RWPE2 (cell line): ENCODE results near the gene RFLNA.
A peak's percentile ranks its signal among the peaks of the same experiment; 100 is the strongest.

Experiments used
- ATAC-seq: fragments of 200-7000 bp; cut with Tn5 transposase; 3 replicates; pipeline ENCODE4 v1.9.1; 2021; ENCODE audit warnings: low read depth
- DNase-seq: peaks from one replicate; pipeline ENCODE4 v3.0.0-alpha.2; 2020; ENCODE audit warnings: low spot score
- H3K27ac ChIP-seq: fragments of 450-650 bp; 2 replicates; pipeline ENCODE4 v1.5.1; 2017; ENCODE audit warnings: mild to moderate bottlenecking; ENCODE audit not compliant: poor library complexity, severe bottlenecking
- H3K27me3 ChIP-seq: fragments of 250-450 bp; sonication (Bioruptor Pico); 2 replicates; pipeline ENCODE4 v1.5.1; 2021; ENCODE audit warnings: mild to moderate bottlenecking, moderate library complexity; ENCODE audit not compliant: insufficient read depth, poor library complexity, severe bottlenecking
- H3K36me3 ChIP-seq: fragments of 250-450 bp; sonication (Bioruptor Pico); 2 replicates; pipeline ENCODE4 v1.5.1; 2020; ENCODE audit warnings: low read depth, mild to moderate bottlenecking, moderate library complexity
- H3K4me1 ChIP-seq: fragments of 250-450 bp; sonication (Bioruptor Pico); 2 replicates; pipeline ENCODE4 v1.5.1; 2021; ENCODE audit warnings: mild to moderate bottlenecking, moderate library complexity; ENCODE audit not compliant: insufficient read depth, poor library complexity, severe bottlenecking
- H3K4me3 ChIP-seq: fragments of 250-450 bp; sonication (Bioruptor Pico); 2 replicates; pipeline ENCODE4 v1.5.1; 2021; ENCODE audit warnings: mild to moderate bottlenecking, moderate library complexity; ENCODE audit not compliant: severe bottlenecking
- H3K9me3 ChIP-seq: fragments of 250-450 bp; sonication (Bioruptor Pico); 2 replicates; pipeline ENCODE4 v1.5.1; 2021; ENCODE audit warnings: mild to moderate bottlenecking, moderate library complexity; ENCODE audit not compliant: severe bottlenecking
- TF ChIP-seq, protein P1 (sequence below): fragments of 450-650 bp; IDR thresholded peaks from one replicate; pipeline ENCODE4 v1.5.1; 2017; ENCODE audit warnings: mild to moderate bottlenecking, moderate library complexity; ENCODE audit not compliant: poor library complexity, severe bottlenecking

The RFLNA gene

GRCh38 chr12:124335426-124336183 lies 40.7 kb downstream of the RFLNA start:
- DNase-seq (no peak), ATAC-seq (no peak)
- H3K4me3 ChIP-seq, result no peak overlapping the region
- no peaks in the 10 kb centered on the region for H3K9me3 ChIP-seq
- no peaks in the 10 kb centered on the region for H3K4me1 ChIP-seq
- H3K27ac ChIP-seq, result no peak overlapping the region
- H3K27me3 ChIP-seq, result no peaks in the 10 kb centered on the region
- TF ChIP-seq, protein P1, sequence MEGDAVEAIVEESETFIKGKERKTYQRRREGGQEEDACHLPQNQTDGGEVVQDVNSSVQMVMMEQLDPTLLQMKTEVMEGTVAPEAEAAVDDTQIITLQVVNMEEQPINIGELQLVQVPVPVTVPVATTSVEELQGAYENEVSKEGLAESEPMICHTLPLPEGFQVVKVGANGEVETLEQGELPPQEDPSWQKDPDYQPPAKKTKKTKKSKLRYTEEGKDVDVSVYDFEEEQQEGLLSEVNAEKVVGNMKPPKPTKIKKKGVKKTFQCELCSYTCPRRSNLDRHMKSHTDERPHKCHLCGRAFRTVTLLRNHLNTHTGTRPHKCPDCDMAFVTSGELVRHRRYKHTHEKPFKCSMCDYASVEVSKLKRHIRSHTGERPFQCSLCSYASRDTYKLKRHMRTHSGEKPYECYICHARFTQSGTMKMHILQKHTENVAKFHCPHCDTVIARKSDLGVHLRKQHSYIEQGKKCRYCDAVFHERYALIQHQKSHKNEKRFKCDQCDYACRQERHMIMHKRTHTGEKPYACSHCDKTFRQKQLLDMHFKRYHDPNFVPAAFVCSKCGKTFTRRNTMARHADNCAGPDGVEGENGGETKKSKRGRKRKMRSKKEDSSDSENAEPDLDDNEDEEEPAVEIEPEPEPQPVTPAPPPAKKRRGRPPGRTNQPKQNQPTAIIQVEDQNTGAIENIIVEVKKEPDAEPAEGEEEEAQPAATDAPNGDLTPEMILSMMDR, result no peak
- peaks cover 81% of the 10 kb centered on the region for H3K36me3 ChIP-seq

GRCh38 chr12:124336184-124336437 lies 41.2 kb downstream of the RFLNA start:
- Histone ChIP-seq H3K4me3 (no peak overlapping the region), H3K27me3 (no peaks in the 10 kb centered on the region), H3K4me1 (no peaks in the 10 kb centered on the region), H3K9me3 (no peaks in the 10 kb centered on the region), H3K27ac (no peak overlapping the region), H3K36me3 (peaks cover 81% of the 10 kb centered on the region)
- no peak for ATAC-seq
- no peak for DNase-seq
- TF ChIP-seq, protein P1, result no peak

DNA sequence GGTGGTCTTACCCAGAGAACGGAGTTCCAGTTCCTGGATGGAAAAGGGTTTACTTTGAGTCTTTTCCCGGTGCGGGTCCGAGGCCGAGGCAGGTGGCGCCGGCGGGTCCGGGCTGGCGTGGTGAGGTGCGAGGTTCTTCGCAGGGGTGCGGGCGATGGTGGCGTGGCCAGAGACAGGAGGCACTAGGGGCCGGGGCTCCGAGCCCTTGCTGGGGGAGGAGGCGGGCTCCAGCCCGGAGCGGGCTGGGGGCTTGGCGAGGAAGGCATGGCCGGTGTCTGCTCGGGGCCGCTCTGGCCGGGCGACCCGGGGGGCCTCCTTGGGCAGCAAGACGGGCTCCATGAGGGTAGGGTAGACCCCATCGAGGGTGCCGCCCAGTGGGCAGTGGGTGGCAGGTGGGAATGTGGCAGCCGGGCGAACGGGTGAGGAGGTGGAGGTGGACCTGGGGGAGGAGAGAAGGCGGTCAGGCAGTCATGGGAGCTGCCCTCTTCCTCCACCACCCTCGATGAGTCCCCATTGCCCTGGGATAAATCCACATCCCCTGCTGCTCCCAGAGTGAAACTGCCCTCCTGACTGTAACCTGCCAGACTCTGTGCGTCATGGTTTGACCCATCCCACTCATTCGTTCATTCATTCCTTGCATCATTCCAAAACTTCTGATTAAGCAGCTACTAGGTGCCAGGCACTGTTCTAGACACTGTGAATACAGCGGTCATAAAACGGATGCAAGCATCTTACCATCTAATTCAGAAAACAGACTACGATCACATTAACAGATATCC lies 42.0 kb downstream of the RFLNA start:
- Histone ChIP-seq H3K27me3 (no peaks in the 10 kb centered on the region), H3K36me3 (peaks cover 81% of the 10 kb centered on the region), H3K9me3 (no peaks in the 10 kb centered on the region), H3K27ac (no peak overlapping the region), H3K4me1 (no peaks in the 10 kb centered on the region), H3K4me3 (no peak overlapping the region)
- ATAC-seq (0 out of 3 replicates have a peak, but pooled peaks have one; percentile 7), DNase-seq (no peak)
- TF ChIP-seq, protein P1, result no peak

DNA sequence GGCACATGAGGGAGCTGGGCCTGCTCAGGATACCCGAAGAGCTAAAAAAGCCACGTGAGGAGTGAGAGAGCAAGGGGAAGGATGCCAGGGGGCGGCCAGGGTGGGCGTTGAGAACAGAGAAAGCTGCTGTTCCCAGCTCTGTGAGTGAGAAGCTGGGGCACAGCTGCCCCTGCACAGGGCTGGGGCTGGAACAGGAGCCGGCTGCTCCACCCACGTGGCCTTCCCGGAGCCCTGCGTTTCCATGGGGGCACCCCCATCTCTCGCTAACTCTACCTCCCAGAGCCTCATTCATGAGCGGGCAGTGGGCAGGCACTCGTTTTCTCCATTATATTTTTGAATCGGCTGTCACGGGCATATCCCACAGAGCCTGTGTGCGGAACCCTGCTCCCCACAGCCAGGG lies 42.7 kb downstream of the RFLNA start:
- DNase-seq, result no peak
- H3K9me3 ChIP-seq, result no peaks in the 10 kb centered on the region
- TF ChIP-seq, protein P1, result no peak
- ATAC-seq, result no peak
- H3K27ac ChIP-seq, result no peak overlapping the region
- no peak overlapping the region for H3K4me3 ChIP-seq
- H3K27me3 ChIP-seq, result no peaks in the 10 kb centered on the region
- no peaks in the 10 kb centered on the region for H3K4me1 ChIP-seq
- H3K36me3 ChIP-seq, result peaks cover 81% of the 10 kb centered on the region

- Histone ChIP-seq H3K9me3 (no peaks in the 10 kb centered on the region), H3K4me1 (no peaks in the 10 kb centered on the region), H3K27me3 (no peaks in the 10 kb centered on the region), H3K4me3 (no peak overlapping the region), H3K36me3 (peaks cover 82% of the 10 kb centered on the region), H3K27ac (no peak overlapping the region)
- TF ChIP-seq, protein P1, result no peak
- DNase-seq (no peak), ATAC-seq (no peak)
Observed at GRCh38 chr12:124338448-124338847, 43.6 kb downstream of the RFLNA start.
